ENCODE data around the gene LRRC27. TPM values are rescaled to one million over a fixed set of nuclear protein-coding genes. Genes with fewer than 3 reads are reported as not detected.
A peak's percentile ranks its signal among the peaks of the same experiment; 100 is the strongest.
"Not testable (repeated sequence)": the region's sequence is repeated elsewhere in the genome, so short reads cannot be mapped to it uniquely, and the experiment has no call there.

Gene LRRC27
- 22.8 TPM for total RNA-seq

- peak; percentile 94 for DNase-seq
Observed at GRCh38 chr10:132331601-132332432, at the start of gene LRRC27. Gene LRRC27, plus strand, starts transcription at chr10:132332193. Its CDS starts 1,332 bp downstream, at chr10:132333525.

DNA sequence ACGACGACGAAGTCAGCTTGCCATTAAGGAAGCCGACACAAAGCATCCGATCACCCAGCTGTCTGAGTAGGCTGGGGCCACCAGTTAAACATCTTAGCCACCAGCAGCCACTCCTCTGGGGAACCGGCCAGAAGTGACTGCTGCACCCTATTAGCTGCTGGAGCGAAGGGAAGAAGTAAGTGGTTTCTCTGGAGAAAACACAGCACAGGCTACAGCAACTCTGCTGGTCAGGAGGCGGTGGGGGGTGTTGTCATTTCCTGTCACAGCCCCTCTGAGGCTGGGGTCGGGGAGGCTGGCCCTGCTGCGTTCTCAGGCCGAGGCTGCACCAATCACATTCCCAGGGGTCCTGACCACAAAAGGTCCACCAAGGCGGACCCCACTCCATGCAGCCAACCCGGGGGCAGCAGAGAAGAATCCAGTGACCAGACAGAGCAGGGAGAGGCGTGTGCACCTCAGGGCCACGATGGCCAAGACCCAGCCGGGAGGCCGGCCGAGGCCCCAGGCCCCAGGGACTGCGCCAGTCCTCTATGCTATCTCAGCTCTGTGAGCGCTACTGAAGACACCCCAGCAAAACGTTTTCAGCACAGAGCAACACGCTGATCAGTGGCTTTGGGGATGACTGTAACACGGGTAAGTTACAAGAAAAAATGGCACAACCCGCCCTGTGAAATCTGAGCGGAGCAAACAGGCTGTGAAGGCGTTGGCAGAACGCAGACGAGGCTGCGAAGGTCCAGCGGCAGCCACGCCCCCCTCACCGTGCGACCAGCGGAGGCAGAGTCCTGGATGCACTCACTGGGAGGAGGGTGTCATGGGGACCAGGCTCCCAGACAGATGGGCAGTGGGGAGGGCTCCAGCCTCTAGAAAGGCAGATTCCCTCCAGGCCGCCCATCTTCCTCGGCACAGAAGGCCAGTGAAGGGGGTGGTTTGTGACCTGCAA, 49.1 kb upstream of the LRRC27 start:
- DNase-seq = peak; percentile 58

DNA sequence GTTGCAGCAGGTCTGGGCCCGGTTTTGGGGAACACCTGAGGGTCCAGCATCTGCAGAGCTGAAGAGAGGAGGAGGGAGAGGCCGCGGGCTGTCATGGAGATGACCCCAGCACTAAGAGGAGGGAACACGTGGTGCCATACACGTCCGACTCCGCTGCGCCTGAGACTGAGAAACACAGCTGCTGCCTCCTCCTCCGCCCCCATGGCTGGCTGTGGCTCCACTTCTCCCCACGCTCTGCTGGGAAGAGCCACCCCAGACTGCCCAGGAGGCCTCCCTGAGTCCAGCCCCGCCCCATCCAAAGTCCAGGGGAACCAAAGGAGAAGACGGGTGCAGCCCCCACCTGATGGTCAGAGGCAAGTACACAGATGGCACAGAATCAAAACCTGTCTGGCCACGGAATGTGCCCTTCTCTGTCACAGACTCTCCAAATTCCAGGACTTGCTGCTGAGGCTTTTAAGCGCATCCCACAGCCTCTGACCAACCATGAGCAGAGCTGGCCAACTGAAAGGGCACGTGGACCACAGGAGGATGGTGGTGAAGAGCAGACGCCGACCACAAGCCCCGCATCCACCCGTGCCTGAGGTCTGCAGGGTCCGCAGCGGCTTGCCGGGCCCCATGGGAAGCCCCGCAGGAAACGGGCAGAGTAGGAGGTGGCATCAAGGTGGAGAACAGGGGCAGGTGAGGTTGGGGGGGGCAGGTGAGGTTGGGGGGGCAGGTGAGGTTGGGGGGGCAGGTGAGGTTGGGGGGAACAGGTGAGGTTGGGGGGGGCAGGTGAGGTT, 48.2 kb upstream of the LRRC27 start:
- DNase-seq = peak; percentile 58

GRCh38 chr10:132289439-132289838, 42.6 kb upstream of the LRRC27 start:
- no peak for DNase-seq

DNA sequence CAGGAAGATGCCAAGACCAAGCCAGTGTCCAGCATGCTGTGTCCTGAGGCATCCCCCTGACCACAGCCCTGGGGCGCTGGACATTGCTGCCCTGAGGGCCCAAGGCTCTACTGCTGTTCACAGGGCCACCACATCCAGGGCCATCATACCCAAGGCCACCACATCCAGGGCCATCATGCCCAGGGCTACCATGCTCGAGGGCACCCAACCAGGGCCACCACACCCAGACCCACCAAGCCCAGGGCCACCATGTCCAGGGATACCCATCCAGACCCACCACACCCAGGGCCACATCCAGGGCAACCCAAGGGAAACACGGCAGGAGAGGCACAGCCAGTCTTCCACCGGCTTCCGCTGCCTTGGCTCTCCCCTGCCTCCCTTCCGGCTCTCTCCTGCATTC, 41.4 kb upstream of the LRRC27 start:
- no peak for DNase-seq

DNA sequence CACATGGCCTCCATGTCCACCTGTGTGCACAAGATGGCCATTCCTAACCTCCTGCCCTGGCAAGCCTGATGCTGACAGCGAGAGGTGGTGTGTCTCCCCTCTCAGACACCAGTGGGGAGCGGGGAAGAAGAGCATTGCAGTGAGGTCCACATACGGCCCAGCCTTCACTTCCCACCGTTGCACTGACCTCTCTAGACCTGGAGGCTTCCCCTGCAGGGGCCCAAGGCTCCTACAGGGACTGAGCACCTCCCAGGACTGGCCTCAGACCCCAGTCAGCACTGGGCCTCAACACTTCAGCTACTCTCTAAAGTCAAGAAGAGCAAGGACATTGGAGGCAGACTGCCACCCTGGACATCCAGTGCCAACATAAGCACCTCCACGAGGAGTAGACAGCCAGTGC, 40.2 kb upstream of the LRRC27 start:
- DNase-seq = no peak

DNA sequence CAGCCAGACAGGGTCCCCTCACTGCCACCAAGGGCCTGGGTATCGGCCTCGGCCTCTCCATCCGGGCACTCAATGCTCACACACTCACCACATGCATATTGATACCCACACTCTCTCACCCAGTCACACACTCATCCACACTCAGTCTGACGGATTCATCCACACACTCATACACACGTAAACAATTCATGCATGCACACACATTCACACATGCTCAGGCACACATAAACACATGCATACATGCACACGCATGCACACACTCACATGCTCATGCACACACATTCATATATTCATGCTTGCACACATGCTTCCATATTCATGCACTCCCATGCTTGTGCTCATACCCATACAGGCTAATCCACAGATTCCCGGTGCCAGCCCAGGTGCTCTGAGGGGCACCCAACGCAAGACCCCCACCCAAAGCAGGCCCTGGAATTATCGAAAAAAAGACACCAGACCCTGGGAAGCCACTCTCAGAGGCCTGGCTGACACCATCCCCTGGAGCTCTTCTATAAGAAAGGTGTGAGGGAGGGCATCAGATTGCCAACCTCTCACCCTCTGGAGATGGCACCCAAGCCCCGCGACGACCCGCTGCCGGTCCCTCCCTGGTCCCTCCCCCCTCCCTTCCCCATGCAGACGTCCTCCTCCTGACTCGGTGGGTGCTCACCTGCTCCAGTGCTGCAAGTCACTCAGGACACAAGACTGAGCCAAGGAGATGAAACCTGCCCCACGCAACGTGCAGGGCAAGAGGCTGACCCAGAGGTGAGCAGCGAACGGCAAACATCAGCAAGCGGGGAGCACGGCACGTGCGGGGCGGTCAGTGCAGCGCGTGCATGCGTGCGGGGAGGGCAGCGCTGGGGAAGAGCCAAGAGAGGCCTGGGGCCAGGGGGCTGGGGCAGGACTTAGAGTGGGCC, 39.4 kb upstream of the LRRC27 start:
- no peak for DNase-seq

GRCh38 chr10:132293201-132293812, 38.7 kb upstream of the LRRC27 start:
- DNase-seq = no peak

GRCh38 chr10:132293813-132294520, 38.0 kb upstream of the LRRC27 start:
- DNase-seq = no peak

- DNase-seq = no peak
Observed at GRCh38 chr10:132294561-132295318, 37.3 kb upstream of the LRRC27 start.

GRCh38 chr10:132295481-132295880, 36.5 kb upstream of the LRRC27 start:
- not testable (repeated sequence) for DNase-seq

DNA sequence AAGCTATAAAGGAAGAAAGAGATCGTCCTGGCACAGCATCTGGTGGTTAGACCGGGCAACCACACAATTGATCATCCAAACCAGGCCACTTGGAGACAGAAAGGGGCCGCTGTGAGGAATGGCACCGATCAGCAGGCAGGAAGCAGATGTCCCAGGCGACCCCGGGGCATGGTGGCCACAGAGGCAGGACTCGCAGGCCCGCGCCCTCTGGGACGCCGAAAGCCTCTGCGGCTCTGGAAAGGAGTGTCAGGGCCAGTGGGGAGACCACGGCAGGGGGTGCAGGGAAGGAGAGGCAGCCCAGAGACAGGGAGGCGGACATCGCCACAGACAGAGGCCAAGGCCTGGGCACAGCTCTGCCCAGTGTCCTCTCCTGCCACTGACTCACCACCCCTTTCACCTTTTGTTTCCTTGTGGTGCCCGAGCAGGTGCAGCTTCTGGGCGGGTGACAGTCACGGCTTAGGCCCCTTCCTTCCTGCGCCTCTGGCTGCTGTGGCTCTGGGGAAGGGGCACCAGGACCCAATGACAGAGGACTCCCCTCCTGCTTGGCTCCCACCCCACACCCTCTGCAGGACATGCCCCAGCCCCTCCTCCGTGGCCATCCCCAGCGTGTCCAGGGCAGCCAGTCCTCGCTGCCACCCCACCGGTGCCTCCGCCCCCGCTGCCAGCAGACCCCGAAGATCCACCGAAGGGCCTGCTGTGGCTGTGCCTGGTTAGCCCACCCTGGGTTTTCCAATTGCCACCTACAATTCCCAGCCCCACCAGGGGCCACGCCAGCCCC, 35.1 kb upstream of the LRRC27 start:
- no peak for DNase-seq

DNA sequence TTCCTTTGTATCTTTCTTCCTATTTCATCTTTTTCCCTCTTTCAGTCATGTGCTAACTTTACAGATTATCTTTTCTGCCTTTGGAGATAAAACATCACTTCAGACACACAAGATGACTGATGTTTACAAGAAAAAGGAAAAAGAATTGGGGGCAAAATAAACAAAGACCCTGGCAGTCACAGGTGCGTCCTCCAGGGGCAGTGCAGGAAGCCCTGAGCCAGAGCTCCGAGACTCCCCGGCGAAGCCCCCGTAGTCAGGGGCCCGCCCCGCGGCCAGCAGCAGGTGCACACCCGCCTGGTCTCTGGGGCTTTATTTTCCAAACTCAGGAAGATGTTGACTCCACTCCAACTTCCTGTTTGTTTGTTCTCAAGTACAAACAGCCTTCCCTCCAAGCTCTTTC, 34.5 kb upstream of the LRRC27 start:
- no peak for DNase-seq

- no peak for DNase-seq
Observed at GRCh38 chr10:132298038-132298881, 33.7 kb upstream of the LRRC27 start.

DNA sequence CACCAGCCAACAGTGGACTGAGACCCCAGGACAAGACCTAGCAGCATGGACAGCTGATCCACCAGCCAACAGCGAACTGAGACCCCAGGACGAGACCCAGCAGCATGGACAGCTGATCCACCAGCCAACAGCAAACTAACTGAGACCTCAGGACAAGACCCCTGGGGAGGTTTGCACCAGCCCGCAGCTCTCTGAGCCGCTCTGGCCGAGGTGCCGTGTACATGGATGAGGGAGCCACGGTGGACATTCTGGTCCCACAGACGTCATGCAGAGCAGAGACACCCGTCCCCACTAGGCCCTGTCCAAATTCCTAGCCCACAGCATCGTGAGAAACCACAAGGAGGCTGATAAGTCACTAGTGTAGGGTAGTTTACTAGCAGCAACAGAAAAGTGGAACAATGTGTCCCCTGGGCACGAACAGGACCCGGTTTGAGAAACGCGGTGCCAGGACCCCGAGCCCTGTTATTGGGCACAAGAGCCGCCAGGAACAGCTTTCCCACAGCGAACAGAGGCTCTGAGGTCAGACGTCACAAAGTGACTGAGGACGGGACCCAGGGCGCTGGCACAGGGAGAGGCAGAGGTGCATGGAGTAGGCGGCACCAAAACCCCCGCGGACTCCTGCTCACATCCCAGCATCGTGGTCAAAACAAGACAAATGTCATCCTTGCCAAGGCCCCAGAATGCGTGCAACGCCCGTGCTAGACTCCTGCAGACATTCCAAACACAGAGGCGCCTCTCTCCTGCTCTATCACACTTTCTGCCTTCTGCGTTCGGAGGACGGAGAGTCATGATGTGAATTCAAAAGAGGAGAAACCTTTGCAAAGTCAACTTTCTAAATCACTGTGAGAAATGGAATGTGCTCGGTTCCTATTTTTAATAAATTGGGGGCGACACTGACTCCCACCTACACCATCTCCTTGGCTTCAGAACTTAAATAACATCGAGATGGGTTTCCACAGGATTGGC, 32.3 kb upstream of the LRRC27 start:
- DNase-seq = no peak

GRCh38 chr10:132300582-132300981, 31.4 kb upstream of the LRRC27 start:
- DNase-seq = no peak

Measured in occipital lobe (tissue), 2 donors.